GM06990 (cell line): Measurements from ENCODE around the gene RNASE13.

ENCODE experiments used
- DNase-seq: peaks from one replicate; pipeline ENCODE4 v3.0.0-alpha.2; 2011; ENCODE audit not compliant: insufficient read length; ENCODE audit errors: extremely low read depth
- H3K27me3 ChIP-seq: replicated peaks from 2 replicates; pipeline ENCODE4 v1.6.0; 2011; ENCODE audit warnings: low read length; ENCODE audit not compliant: control insufficient read depth, insufficient read depth
- H3K36me3 ChIP-seq: 2 replicates; pipeline ENCODE4 v1.5.1; 2011; ENCODE audit warnings: low read length; ENCODE audit not compliant: control insufficient read depth, insufficient read depth
- H3K4me3 ChIP-seq: replicated peaks from 2 replicates; pipeline ENCODE4 v1.5.1; 2011; ENCODE audit warnings: low read depth, mild to moderate bottlenecking, control low read depth, low read length
- TF ChIP-seq, protein P1 (sequence below): IDR thresholded peaks from 2 replicates; pipeline ENCODE4 v1.5.1; 2011; ENCODE audit warnings: low read length, control low read depth, mild to moderate bottlenecking, inconsistent platforms; ENCODE audit not compliant: insufficient read depth, poor library complexity, severe bottlenecking

Gene RNASE13

DNA sequence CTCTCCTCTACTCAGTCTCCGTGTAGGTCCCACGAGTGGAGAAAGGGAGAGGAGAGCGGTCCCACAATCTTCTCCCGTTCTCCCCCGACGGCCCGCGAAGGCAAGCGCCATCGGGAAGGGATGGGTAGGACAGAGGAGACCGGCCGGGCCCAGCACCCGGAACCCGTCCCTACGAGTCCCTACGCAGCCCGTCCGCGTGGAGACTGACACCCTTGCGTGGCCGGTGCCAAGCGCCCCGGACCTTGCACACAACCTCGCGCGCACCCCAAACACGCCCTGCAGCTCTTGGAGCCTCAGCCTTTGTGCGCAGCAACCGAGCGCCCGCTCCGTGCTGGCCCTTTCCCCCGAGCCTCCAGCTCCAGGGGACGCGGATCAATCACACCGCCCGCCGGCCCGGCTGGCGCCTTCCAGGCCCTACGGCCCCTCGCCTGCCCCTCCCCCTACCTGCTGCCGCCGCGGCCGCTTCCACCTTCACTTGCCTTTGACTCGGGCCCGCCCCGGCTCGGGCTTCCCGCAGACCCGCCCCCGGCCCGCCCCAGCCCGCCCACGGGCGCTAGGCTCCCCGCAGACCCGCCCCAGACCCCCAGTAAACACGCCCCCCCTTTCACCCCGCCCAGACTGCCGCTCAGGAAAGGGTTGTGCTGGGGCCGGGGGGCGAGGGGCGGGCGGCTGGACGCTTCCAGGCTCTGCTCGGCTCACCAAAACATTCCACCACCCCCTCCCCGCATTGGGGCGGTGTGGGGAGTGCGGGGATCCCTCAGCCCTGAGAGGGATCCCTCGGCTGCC lies 9.8 kb downstream of the RNASE13 start, which contains the start of gene NDRG2:
TSS of gene NDRG2 (minus strand) at position 477 of the 786 bp plus-strand sequence. CDS start 1,746 bp downstream, outside the sequence.
- peaks cover 4% of the 10 kb centered on the region for H3K27me3 ChIP-seq
- H3K36me3 ChIP-seq = no peaks in the 10 kb centered on the region
- H3K4me3 ChIP-seq = no peak within 1 kb of the TSS; the same call in 1 of the 2 replicates
- TF ChIP-seq, protein P1, sequence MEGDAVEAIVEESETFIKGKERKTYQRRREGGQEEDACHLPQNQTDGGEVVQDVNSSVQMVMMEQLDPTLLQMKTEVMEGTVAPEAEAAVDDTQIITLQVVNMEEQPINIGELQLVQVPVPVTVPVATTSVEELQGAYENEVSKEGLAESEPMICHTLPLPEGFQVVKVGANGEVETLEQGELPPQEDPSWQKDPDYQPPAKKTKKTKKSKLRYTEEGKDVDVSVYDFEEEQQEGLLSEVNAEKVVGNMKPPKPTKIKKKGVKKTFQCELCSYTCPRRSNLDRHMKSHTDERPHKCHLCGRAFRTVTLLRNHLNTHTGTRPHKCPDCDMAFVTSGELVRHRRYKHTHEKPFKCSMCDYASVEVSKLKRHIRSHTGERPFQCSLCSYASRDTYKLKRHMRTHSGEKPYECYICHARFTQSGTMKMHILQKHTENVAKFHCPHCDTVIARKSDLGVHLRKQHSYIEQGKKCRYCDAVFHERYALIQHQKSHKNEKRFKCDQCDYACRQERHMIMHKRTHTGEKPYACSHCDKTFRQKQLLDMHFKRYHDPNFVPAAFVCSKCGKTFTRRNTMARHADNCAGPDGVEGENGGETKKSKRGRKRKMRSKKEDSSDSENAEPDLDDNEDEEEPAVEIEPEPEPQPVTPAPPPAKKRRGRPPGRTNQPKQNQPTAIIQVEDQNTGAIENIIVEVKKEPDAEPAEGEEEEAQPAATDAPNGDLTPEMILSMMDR = no peak
- peak; percentile 31 for DNase-seq

DNA sequence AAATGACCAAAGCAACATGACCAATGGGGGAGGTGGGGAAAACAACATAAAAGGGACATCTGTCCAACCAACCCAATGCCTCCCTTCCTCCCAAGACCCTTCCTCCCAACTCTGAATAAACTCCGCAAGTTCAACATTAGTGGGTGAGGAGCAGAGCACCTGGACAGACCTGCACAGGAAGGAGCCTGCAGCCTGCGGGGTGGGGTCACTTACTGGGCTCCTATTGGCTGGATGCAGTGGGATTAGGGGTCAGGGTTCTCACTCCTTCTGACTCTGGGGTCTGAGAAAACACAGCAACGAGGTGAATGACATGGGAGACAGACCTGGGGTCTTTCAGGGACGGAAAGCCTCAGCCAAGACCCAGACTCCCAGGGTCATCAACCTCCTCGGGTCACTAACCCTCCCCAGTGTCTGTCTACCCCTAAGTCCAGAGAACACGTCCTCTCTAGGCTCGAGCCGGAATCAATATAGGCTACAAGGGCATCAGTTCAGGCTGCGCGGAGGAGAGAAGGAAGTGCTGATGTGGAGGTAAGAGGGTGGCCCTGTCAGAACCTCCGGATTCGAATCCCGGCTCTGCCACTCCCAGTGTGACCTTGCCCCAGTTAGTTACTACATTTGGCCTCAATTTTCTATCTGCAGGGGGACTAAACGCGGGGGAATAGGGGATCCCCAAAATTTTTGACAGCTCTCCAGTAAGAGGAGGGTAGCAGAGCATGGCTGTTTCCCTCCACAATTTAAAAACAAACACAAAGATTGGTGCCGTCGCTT lies 10.6 kb downstream of the RNASE13 start:
- no peaks in the 10 kb centered on the region for H3K36me3 ChIP-seq
- no peak overlapping the region for H3K4me3 ChIP-seq
- peaks cover 4% of the 10 kb centered on the region for H3K27me3 ChIP-seq
- DNase-seq = no peak
- TF ChIP-seq, protein P1 = no peak

DNA sequence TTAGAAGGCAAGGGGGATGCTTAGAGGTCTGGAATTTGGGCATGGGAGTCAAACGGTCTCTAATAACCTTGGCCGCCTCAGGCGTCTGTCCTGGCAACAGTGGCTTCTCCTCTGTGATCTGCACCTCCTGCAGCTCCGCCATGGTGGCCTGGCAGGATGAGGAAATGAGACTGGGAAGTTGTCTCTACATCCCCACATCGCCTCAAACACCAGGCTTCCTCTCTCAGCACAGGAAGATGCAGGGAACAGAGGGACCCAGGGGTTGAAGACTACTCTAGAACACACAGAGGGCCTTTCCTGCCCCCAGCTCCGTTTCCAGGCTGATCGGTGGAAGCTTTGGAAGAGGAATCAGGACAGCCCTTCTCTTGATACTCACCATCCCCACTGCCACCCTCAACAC lies 11.4 kb downstream of the RNASE13 start:
- TF ChIP-seq, protein P1 = no peak
- H3K4me3 ChIP-seq = no peak overlapping the region
- no peaks in the 10 kb centered on the region for H3K36me3 ChIP-seq
- no peak for DNase-seq
- H3K27me3 ChIP-seq = peaks cover 4% of the 10 kb centered on the region

DNA sequence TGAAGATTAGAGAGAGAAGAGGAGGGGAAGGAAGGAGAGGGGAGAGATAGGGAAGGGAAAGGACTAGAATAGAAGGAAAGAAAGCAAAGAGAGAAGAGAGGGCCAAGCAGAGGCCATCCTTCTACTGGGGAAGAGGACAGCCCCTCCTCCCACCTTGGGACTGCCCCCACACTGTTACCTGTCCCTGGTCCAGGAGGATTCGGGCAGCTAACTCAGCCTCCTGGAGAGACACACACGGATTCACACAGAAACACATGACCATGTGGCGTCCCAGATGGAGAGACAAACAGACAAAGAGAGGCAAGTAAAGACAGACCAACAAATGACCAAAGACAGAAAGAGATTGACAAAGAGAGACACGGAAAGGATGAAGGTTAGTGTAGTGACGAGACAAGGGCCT lies 11.9 kb downstream of the RNASE13 start:
- no peaks in the 10 kb centered on the region for H3K36me3 ChIP-seq
- DNase-seq = no peak
- H3K27me3 ChIP-seq = peaks cover 3% of the 10 kb centered on the region
- TF ChIP-seq, protein P1 = no peak
- no peak overlapping the region for H3K4me3 ChIP-seq

DNA sequence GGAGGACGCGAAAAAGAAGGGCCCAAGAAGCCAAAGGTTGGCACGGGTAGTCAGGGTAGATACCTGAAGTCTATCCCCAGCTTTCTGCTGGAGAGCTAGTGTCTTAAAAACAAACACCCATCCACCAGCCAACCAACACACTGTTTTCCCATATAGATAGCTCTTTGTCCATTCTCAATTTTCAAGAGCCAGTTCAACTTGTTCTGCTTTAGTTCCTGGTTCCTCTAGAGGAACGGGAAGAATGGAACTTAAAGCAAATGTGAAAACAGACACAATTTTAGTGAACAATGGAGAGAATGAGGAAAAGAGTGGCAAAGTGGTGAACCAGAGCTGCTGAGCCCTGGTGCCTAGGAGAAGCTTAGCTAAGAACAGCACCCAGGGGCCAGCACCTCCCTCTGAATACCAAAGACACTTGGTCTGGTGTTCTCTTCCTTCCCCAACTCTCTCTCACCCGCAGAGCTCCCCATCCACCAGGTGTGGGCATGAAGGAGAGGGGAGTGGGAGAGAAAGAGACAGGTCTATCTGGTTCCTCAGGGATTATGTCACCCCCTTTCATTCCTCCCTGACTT lies 13.5 kb downstream of the RNASE13 start:
- TF ChIP-seq, protein P1 = no peak
- DNase-seq = no peak
- Histone ChIP-seq H3K36me3 (no peaks in the 10 kb centered on the region), H3K27me3 (peaks cover 2% of the 10 kb centered on the region), H3K4me3 (no peak overlapping the region)
